Kidney (tissue), 14 donors: ENCODE results near the gene ECE1. TPM values are rescaled to one million over a fixed set of nuclear protein-coding genes. Genes with fewer than 3 reads are reported as not detected.

ENCODE experiments used
- DNase-seq, 5 donors: peaks; one replicate each; pipeline ENCODE4 v3.0.0-alpha.2; 2013 to 2020
- FAIRE-seq: peaks from 2 replicates; lab custom pipeline; 2012; peaks lifted over from hg19 to GRCh38; lab: Jason Lieb, UNC
- H3K27ac ChIP-seq, 2 donors: one replicate each; pipeline ENCODE4 v1.7.0; 2013; ENCODE audit warnings: low read depth in 2 of 2, low read length in 2 of 2, inconsistent platforms in 1 of 2
- H3K27me3 ChIP-seq: one replicate; pipeline ENCODE4 v1.7.1; 2013; ENCODE audit warnings: low read length, inconsistent platforms; ENCODE audit not compliant: control insufficient read depth, insufficient read depth
- H3K36me3 ChIP-seq, 3 donors: one replicate each; pipeline versions ENCODE4 v1.7.0 to v1.7.1; 2013; ENCODE audit warnings: low read length in 3 of 3, control low read depth in 1 of 3, inconsistent platforms in 1 of 3; ENCODE audit not compliant: insufficient read depth in 3 of 3, control insufficient read depth in 2 of 3
- H3K4me1 ChIP-seq, 3 donors: one replicate each; pipeline versions ENCODE4 v1.7.0 to v1.7.1; 2013; ENCODE audit warnings: low read length in 3 of 3, inconsistent platforms in 1 of 3, low read depth in 1 of 3; ENCODE audit not compliant: control insufficient read depth in 2 of 3, insufficient read depth in 2 of 3
- H3K4me3 ChIP-seq, 3 donors: one replicate each; pipeline versions ENCODE4 v1.7.0 to v1.8.1; 2013; ENCODE audit warnings: low read length in 3 of 3, control low read depth in 1 of 3, inconsistent platforms in 1 of 3
- H3K9ac ChIP-seq, 3 donors: one replicate each; pipeline versions ENCODE4 v1.7.0 to v1.7.1; 2013; ENCODE audit warnings: low read length in 3 of 3, control low read depth in 1 of 3, inconsistent platforms in 1 of 3
- H3K9me3 ChIP-seq, 3 donors: one replicate each; pipeline versions ENCODE4 v1.7.0 to v1.7.1; 2013; ENCODE audit warnings: low read length in 3 of 3, control low read depth in 1 of 3, inconsistent platforms in 1 of 3; ENCODE audit not compliant: control insufficient read depth in 2 of 3, insufficient read depth in 1 of 3
- intact Hi-C: fragments of 100-400 bp; cut with DNase I; formaldehyde crosslinking; loops from one replicate; pipeline ENCODE4 v1.11.1; 2022
- polyA plus RNA-seq: library from polyadenylated mRNA; stranded (reverse); fragments of 350-450 nt; fragmentation: Illumina TruSeq; extraction: RNeasy Lipid Tissue Mini Kit (QIAGEN cat#74804); gene quantifications from one replicate; pipeline ENCODE4 v1.2.3, GENCODE V29; 2014; ENCODE audit warnings: low read depth, low replicate concordance; ENCODE audit not compliant: insufficient read depth
- total RNA-seq: library from RNA; stranded (reverse); fragmentation: NEBNext Ultra II Directional; extraction: Animal tissue kit (Norgen Biotek cat#: 25700); gene quantifications from one replicate; pipeline ENCODE4 v1.2.1, GENCODE V29; 2021
- TF ChIP-seq, protein P1 (sequence below): IDR thresholded peaks from 3 replicates; pipeline ENCODE4 v1.5.1; 2012; ENCODE audit warnings: mild to moderate bottlenecking, moderate library complexity, borderline replicate concordance; ENCODE audit not compliant: insufficient read depth; ENCODE audit errors: extremely low read depth
- donor health status: control.
- donor health status: control.
- donor health status: control.
- donor health status: control.
- donor health status: control.
- donor health status: DM: yes; HTN: yes; CAD: no.
- donor health status: Normal renal cell carcinoma (clear cell type).

The ECE1 gene
- total and polyA plus RNA-seq, 2 donors from 2014 or later, result 30.8 to 128 TPM

DNA sequence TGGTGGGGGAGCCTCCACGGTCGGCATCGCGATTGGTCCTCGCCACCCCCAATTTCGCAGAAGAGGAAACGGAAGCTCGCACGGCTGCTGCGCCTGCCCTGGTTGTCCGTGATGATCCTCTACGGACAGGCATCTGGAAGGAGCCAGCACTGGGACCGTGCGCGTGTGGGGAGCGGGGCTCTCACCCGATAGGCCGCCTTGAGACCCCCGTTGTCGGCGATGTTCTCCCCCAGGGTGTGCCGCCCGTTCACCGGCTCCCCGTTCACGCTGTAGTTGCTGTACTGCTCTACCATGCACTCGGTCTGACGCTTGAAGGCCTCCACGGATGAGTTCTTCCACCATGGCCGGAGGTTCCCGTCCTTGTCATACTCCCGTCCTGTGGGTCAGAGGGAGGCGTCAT lies 65.2 kb downstream of the ECE1 start:
- no peaks in the 10 kb centered on the region for H3K4me1 ChIP-seq
- no peaks in the 10 kb centered on the region for H3K27me3 ChIP-seq
- H3K9me3 ChIP-seq, result no peaks in the 10 kb centered on the region
- peak in 1 of 5 donors; percentile 72 for DNase-seq
- no peak for FAIRE-seq
- TF ChIP-seq, protein P1, sequence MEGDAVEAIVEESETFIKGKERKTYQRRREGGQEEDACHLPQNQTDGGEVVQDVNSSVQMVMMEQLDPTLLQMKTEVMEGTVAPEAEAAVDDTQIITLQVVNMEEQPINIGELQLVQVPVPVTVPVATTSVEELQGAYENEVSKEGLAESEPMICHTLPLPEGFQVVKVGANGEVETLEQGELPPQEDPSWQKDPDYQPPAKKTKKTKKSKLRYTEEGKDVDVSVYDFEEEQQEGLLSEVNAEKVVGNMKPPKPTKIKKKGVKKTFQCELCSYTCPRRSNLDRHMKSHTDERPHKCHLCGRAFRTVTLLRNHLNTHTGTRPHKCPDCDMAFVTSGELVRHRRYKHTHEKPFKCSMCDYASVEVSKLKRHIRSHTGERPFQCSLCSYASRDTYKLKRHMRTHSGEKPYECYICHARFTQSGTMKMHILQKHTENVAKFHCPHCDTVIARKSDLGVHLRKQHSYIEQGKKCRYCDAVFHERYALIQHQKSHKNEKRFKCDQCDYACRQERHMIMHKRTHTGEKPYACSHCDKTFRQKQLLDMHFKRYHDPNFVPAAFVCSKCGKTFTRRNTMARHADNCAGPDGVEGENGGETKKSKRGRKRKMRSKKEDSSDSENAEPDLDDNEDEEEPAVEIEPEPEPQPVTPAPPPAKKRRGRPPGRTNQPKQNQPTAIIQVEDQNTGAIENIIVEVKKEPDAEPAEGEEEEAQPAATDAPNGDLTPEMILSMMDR, result no peak
- H3K4me3 ChIP-seq, result no peak overlapping the region
- H3K9ac ChIP-seq, result no peak overlapping the region
- intact Hi-C loops, result no loop called here
- H3K27ac ChIP-seq, result no peak overlapping the region
- peaks cover 0 to 15% (median 7%) of the 10 kb centered on the region in 3 donors for H3K36me3 ChIP-seq

DNA sequence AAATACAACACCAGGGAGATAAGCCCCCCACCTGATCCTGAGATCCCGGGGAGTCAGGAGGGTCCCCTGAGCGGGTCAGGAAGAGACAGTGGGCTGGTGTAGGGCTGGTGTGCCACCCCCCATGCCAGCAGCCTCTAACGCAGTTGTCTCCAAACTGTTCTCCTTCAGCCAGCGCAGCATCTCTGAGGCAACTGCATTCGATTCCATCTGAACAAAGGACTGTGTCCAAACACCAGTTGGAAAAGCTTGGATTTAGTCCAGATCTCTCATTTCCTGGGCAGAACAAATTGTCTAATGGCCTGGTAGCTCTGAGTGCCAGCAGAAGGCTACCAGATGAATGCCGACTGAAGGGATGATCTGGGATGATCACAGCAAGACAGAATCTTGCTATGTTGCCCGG lies 69.4 kb downstream of the ECE1 start:
- TF ChIP-seq, protein P1, result no peak
- DNase-seq (no peak), FAIRE-seq (no peak)
- intact Hi-C loops, result no loop called here
- H3K9me3 ChIP-seq, result no peaks in the 10 kb centered on the region
- H3K4me1 ChIP-seq, result no peaks in the 10 kb centered on the region
- H3K27me3 ChIP-seq, result no peaks in the 10 kb centered on the region
- H3K9ac ChIP-seq, result no peak overlapping the region
- no peak overlapping the region for H3K4me3 ChIP-seq
- peaks cover 0 to 14% (median 7%) of the 10 kb centered on the region in 3 donors for H3K36me3 ChIP-seq
- no peak overlapping the region for H3K27ac ChIP-seq

DNA sequence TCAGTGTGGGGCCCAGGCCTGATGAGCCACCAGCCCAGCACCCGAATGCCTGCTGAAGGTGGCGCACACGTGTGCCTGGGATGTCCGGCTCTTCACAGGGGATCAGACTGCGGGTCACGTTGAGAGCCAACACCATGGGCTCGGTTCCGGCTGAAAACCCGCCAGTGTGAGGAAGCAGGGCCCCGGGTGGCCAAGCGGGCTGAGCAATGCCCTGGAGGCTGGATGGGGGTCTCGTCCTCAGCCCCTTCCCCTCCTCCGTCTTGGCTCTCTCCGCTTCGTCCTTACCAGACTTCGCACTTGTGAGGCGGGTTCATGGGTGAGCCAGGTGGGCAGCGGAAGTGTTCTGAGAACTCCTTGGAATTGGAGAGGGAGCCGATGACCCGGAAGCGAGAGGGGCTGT lies 70.6 kb downstream of the ECE1 start:
- TF ChIP-seq, protein P1, result no peak
- no peaks in the 10 kb centered on the region for H3K27me3 ChIP-seq
- FAIRE-seq (no peak), DNase-seq (peak in 1 of 5 donors; percentile 71)
- H3K9ac ChIP-seq, result no peak overlapping the region
- H3K4me3 ChIP-seq, result no peak overlapping the region
- H3K36me3 ChIP-seq, result peaks cover 0 to 10% (median 4%) of the 10 kb centered on the region in 3 donors
- H3K9me3 ChIP-seq, result no peaks in the 10 kb centered on the region
- intact Hi-C loops, result no loop called here
- H3K27ac ChIP-seq, result no peak overlapping the region
- H3K4me1 ChIP-seq, result no peaks in the 10 kb centered on the region
